K562 (cell line): ENCODE data around the gene SIT1. TPM values are rescaled to one million over a fixed set of nuclear protein-coding genes. Genes with fewer than 3 reads are reported as not detected.

Source experiments
- ARID1B ChIP-seq: fragments of 450-650 bp; IDR thresholded peaks from 2 replicates; pipeline ENCODE4 v1.6.1; 2016; ENCODE audit warnings: antibody characterized with exemption, mild to moderate bottlenecking, inconsistent platforms
- ATF7 ChIP-seq: fragments of 450-650 bp; IDR thresholded peaks from 2 replicates; pipeline ENCODE4 v1.7.1; 2014; ENCODE audit warnings: mild to moderate bottlenecking, moderate library complexity
- CEBPB ChIP-seq: fragments of 450-650 bp; IDR thresholded peaks from 2 replicates; pipeline ENCODE4 v1.6.1; 2016; ENCODE audit warnings: missing genetic modification characterization, missing compliant biosample characterization
- GTF2E2 ChIP-seq: fragments of 200-800 bp; sonication (Bioruptor generic); IDR thresholded peaks from 2 replicates; pipeline ENCODE4 v1.6.1; 2016; ENCODE audit warnings: missing genetic modification characterization, missing compliant biosample characterization
- MEF2A ChIP-seq: IDR thresholded peaks from 2 replicates; pipeline ENCODE4 v1.6.1; 2011; ENCODE audit warnings: low read depth, mild to moderate bottlenecking, low read length, moderate library complexity; ENCODE audit not compliant: control insufficient read depth
- POLR3G ChIP-seq: IDR thresholded peaks from 2 replicates; pipeline ENCODE4 v1.6.1; 2011; ENCODE audit not compliant: insufficient read length, insufficient replicate concordance; ENCODE audit errors: extremely low read depth
- SETDB1 ChIP-seq: IDR thresholded peaks from one replicate; pipeline ENCODE4 v1.6.1; 2012; ENCODE audit warnings: low read length, control low read depth, inconsistent platforms
- TRIM24 ChIP-seq, 2 experiments: fragments of 450-650 bp; IDR thresholded peaks; 2 replicates each; pipeline ENCODE4 v1.6.1; 2016
- ZBTB1 ChIP-seq: sonication (generic); formaldehyde crosslinking; IDR thresholded peaks from 2 replicates; pipeline ENCODE4 v1.8.1; 2023; ENCODE audit warnings: missing genetic modification reagents, low read depth, mild to moderate bottlenecking, borderline replicate concordance
- ZNF431 ChIP-seq: sonication (generic); formaldehyde crosslinking; IDR thresholded peaks from 2 replicates; pipeline ENCODE4 v1.8.0; 2022; ENCODE audit warnings: mild to moderate bottlenecking, missing genetic modification reagents
- ZNF57 ChIP-seq: fragments of 450-650 bp; formaldehyde crosslinking; IDR thresholded peaks from 2 replicates; pipeline ENCODE4 v1.4.0; 2020; ENCODE audit warnings: mild to moderate bottlenecking, moderate library complexity
- ZNF589 ChIP-seq: fragments of 200-800 bp; sonication (Bioruptor generic); IDR thresholded peaks from 2 replicates; pipeline ENCODE4 v1.6.1; 2016; ENCODE audit warnings: low read depth, missing genetic modification characterization, missing compliant biosample characterization
- ZNF695 ChIP-seq: fragments of 450-650 bp; formaldehyde crosslinking; IDR thresholded peaks from 2 replicates; pipeline ENCODE4 v1.4.0; 2020; ENCODE audit warnings: mild to moderate bottlenecking, moderate library complexity
- ZNF696 ChIP-seq: fragments of 250-450 bp; sonication (Bioruptor Pico); conservative IDR thresholded peaks from 2 replicates; pipeline ENCODE4 v1.4.0; 2020; ENCODE audit warnings: mild to moderate bottlenecking, moderate library complexity
- ZNF699 ChIP-seq: fragments of 250-450 bp; sonication (Bioruptor Pico); IDR thresholded peaks from 2 replicates; pipeline ENCODE4 v1.8.0; 2021; ENCODE audit warnings: mild to moderate bottlenecking, moderate library complexity; ENCODE audit not compliant: insufficient replicate concordance
- ZNF764 ChIP-seq: fragments of 250-450 bp; sonication (Bioruptor Pico); IDR thresholded peaks from 2 replicates; pipeline ENCODE4 v1.4.0; 2020; ENCODE audit warnings: low read depth, mild to moderate bottlenecking, moderate library complexity
- ZNF785 ChIP-seq: fragments of 250-450 bp; sonication (Bioruptor Pico); IDR thresholded peaks from 2 replicates; pipeline ENCODE4 v1.4.0; 2020; ENCODE audit warnings: mild to moderate bottlenecking
- polyA plus RNA-seq, 8 experiments: library from polyadenylated mRNA; depleted of rRNA in 4 of 8; stranded (reverse) in 5 of 8; unstranded in 3 of 8; fragments of >200 nt; fragmentation: Nextera tagmentation in 2 of 8; fragmentation: Illumina TruSeq in 1 of 8; extraction: Ambion mirVana in 2 of 8; extraction: Trizol in 1 of 8; gene quantifications; 2 replicates each; pipeline versions ENCODE4 v1.2.1 to v1.2.3, GENCODE V29; 2011 to 2014; ENCODE audit warnings: inconsistent platforms in 1 of 8, missing spikeins in 1 of 8
- total RNA-seq, 7 experiments: library from RNA; depleted of rRNA in 6 of 7; stranded (reverse); fragments of >200 nt in 6 of 7; fragmentation: Illumina TruSeq in 2 of 7; extraction: Trizol in 2 of 7; gene quantifications; 2 replicates each; pipeline versions ENCODE4 v1.2.1 to v1.2.3, GENCODE V29; 2011 to 2021; ENCODE audit warnings: low replicate concordance in 1 of 7
- TF ChIP-seq, protein P1 (sequence below): IDR thresholded peaks from 2 replicates; pipeline ENCODE4 v1.6.1; 2011; ENCODE audit warnings: borderline replicate concordance, low read depth, mild to moderate bottlenecking, moderate library complexity, low read length; ENCODE audit not compliant: insufficient read depth, poor library complexity, severe bottlenecking
- TF ChIP-seq, protein P2 (sequence below): fragments of 450-650 bp; formaldehyde crosslinking; conservative IDR thresholded peaks from 2 replicates; pipeline ENCODE4 v1.4.0; 2022; ENCODE audit warnings: mild to moderate bottlenecking, missing genetic modification characterization
- TF ChIP-seq, protein P3 (sequence below), 2 experiments: fragments of 450-650 bp in 1 of 2; sonication (generic) in 1 of 2; formaldehyde crosslinking in 1 of 2; IDR thresholded peaks in 1 of 2; conservative IDR thresholded peaks in 1 of 2; 2 replicates each; pipeline versions ENCODE4 v1.6.1 to v1.8.1; 2016 to 2023; ENCODE audit warnings: mild to moderate bottlenecking in 2 of 2, moderate library complexity in 2 of 2, inconsistent platforms in 1 of 2, missing genetic modification reagents in 1 of 2
- TF ChIP-seq, protein P4 (sequence below), 2 experiments: fragments of 450-650 bp; IDR thresholded peaks; 2 replicates each; pipeline ENCODE4 v1.6.1; 2016

Gene SIT1
- total and polyA plus RNA-seq, 9 of the 15 experiments (the other 6 are each of a cell fraction or from before 2014, with no cell fraction given): not detected

DNA sequence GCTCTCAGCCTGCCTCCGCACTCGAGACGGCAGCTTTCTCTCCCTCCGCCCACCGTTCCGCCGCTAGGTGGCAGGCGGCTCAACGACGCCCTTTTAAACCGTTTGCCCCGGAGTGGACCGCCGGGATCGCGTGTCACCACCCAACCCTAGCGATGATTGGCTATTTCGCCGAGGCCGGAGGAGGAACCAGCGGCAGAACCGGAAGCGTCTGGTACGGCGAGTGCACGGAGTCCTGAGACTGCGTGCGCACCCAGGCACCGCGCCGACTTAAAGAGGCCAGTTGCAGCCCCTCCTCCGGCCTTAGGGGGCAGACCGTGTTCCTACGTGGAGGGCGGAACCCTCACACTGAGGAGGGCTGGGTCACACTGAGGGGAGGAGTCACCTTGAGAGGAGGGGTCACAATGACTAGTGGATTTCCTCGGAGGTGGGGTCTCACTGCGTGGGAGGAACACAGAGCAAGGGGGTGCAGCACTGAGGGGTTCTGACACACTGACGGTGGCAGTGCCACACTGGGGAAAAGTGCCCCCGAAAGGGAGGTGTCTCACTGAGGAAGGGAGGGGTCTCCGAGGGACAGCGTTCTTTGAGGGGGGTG is 46.6 kb downstream of the SIT1 start (continued):
- no peak for TF ChIP-seq ZNF57
- TF ChIP-seq CEBPB (tag): no peak
- TF ChIP-seq ZNF764: no peak
- TF ChIP-seq, protein P1, sequence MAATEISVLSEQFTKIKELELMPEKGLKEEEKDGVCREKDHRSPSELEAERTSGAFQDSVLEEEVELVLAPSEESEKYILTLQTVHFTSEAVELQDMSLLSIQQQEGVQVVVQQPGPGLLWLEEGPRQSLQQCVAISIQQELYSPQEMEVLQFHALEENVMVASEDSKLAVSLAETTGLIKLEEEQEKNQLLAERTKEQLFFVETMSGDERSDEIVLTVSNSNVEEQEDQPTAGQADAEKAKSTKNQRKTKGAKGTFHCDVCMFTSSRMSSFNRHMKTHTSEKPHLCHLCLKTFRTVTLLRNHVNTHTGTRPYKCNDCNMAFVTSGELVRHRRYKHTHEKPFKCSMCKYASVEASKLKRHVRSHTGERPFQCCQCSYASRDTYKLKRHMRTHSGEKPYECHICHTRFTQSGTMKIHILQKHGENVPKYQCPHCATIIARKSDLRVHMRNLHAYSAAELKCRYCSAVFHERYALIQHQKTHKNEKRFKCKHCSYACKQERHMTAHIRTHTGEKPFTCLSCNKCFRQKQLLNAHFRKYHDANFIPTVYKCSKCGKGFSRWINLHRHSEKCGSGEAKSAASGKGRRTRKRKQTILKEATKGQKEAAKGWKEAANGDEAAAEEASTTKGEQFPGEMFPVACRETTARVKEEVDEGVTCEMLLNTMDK: peak; percentile 76
- TF ChIP-seq, protein P2, sequence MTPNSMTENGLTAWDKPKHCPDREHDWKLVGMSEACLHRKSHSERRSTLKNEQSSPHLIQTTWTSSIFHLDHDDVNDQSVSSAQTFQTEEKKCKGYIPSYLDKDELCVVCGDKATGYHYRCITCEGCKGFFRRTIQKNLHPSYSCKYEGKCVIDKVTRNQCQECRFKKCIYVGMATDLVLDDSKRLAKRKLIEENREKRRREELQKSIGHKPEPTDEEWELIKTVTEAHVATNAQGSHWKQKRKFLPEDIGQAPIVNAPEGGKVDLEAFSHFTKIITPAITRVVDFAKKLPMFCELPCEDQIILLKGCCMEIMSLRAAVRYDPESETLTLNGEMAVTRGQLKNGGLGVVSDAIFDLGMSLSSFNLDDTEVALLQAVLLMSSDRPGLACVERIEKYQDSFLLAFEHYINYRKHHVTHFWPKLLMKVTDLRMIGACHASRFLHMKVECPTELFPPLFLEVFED (CRISPR knock-in tag): 0 out of 2 replicates have a peak, but pooled peaks have one; percentile 20
- 0 out of 2 replicates have a peak, but pooled peaks have one; percentile 5 for TF ChIP-seq ARID1B
- TF ChIP-seq ZNF695 (CRISPR knock-in tag): no peak
- TF ChIP-seq POLR3G: no peak
- TF ChIP-seq ZNF696 (CRISPR knock-in tag): no peak
- no peak for TF ChIP-seq GTF2E2 (tag)
- TF ChIP-seq MEF2A: no peak
- TF ChIP-seq ZNF431: no peak
- TF ChIP-seq ATF7: peak; percentile 82
- no peak for TF ChIP-seq SETDB1
- TF ChIP-seq ZNF785: no peak
- TF ChIP-seq, protein P3, sequence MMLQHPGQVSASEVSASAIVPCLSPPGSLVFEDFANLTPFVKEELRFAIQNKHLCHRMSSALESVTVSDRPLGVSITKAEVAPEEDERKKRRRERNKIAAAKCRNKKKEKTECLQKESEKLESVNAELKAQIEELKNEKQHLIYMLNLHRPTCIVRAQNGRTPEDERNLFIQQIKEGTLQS (IDR thresholded peaks at IDR 0.05): no peak
- TF ChIP-seq, protein P3 (CRISPR knock-in tag; conservative IDR thresholded peaks at IDR 0.05): no peak
- TF ChIP-seq ZNF589 (CRISPR knock-in tag): no peak
- TF ChIP-seq ZBTB1: no peak
- TF ChIP-seq TRIM24 (IDR thresholded peaks at IDR 0.05): no peak
- no peak for TF ChIP-seq ZNF699 (CRISPR knock-in tag)
- TF ChIP-seq, protein P4, sequence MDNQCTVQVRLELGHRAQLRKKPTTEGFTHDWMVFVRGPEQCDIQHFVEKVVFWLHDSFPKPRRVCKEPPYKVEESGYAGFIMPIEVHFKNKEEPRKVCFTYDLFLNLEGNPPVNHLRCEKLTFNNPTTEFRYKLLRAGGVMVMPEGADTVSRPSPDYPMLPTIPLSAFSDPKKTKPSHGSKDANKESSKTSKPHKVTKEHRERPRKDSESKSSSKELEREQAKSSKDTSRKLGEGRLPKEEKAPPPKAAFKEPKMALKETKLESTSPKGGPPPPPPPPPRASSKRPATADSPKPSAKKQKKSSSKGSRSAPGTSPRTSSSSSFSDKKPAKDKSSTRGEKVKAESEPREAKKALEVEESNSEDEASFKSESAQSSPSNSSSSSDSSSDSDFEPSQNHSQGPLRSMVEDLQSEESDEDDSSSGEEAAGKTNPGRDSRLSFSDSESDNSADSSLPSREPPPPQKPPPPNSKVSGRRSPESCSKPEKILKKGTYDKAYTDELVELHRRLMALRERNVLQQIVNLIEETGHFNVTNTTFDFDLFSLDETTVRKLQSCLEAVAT (IDR thresholded peaks at IDR 0.05): no peak
